ENCODE data around the gene SARS2. TPM values are rescaled to one million over a fixed set of nuclear protein-coding genes. Genes with fewer than 3 reads are reported as not detected.

Gene SARS2
- polyA plus RNA-seq, 1 donor, result 56.4 TPM

Other genes with a start within 250 kb of the SARS2 start
- gene CAPN12, start 186.3 kb downstream of the SARS2 start, polyA plus RNA-seq (ENCODE audit: insufficient read length), result 8.0 TPM
- 0.70 TPM for gene LGALS7, start 157.2 kb downstream of the SARS2 start, polyA plus RNA-seq (ENCODE audit: insufficient read length)
- gene LGALS7B, start 141.6 kb downstream of the SARS2 start, polyA plus RNA-seq (ENCODE audit: insufficient read length), result not detected
- 2.0 TPM for gene LGALS4, start 117.8 kb downstream of the SARS2 start, polyA plus RNA-seq (ENCODE audit: insufficient read length)
- gene ECH1, start 99.0 kb downstream of the SARS2 start, polyA plus RNA-seq (ENCODE audit: insufficient read length), result 129 TPM
- 538 TPM for gene HNRNPL, start 80.8 kb downstream of the SARS2 start, polyA plus RNA-seq (ENCODE audit: insufficient read length)
- gene RINL, start 52.5 kb downstream of the SARS2 start, polyA plus RNA-seq (ENCODE audit: insufficient read length), result 7.4 TPM
- 41.7 TPM for gene SIRT2, start 31.1 kb downstream of the SARS2 start, polyA plus RNA-seq (ENCODE audit: insufficient read length)
- 6.8 TPM for gene NFKBIB, start 30.8 kb downstream of the SARS2 start, polyA plus RNA-seq (ENCODE audit: insufficient read length)
- gene CCER2, start 18.6 kb downstream of the SARS2 start, polyA plus RNA-seq (ENCODE audit: insufficient read length), result 0.95 TPM
- 16.2 TPM for gene MRPS12, start 181 bp upstream of the SARS2 start, polyA plus RNA-seq (ENCODE audit: insufficient read length)
- 88.0 TPM for gene FBXO17, start 45.0 kb upstream of the SARS2 start, polyA plus RNA-seq (ENCODE audit: insufficient read length)
- 8.4 TPM for gene FBXO27, start 101.8 kb upstream of the SARS2 start, polyA plus RNA-seq (ENCODE audit: insufficient read length)
- gene ACP7, start 153.6 kb upstream of the SARS2 start, polyA plus RNA-seq (ENCODE audit: insufficient read length), result 0.78 TPM
- gene PAK4, start 195.0 kb upstream of the SARS2 start, polyA plus RNA-seq (ENCODE audit: insufficient read length), result 46.1 TPM

Data from left kidney (tissue), 1 donor.